ENCODE measurements around the gene PARK7.
A peak's percentile ranks its signal among the peaks of the same experiment; 100 is the strongest.

PARK7 gene

GRCh38 chr1:8025061-8025670 lies 63.7 kb downstream of the PARK7 start:
- Histone ChIP-seq H3K4me1 (ENCODE audit: control extremely low read depth in 1 of 4, control insufficient read depth in 4 of 4, insufficient read depth in 4 of 4, low read length in 3 of 4) (peaks cover 4 to 15% (median 14%) of the 10 kb centered on the region in 4 experiments), H3K36me3 (ENCODE audit: control insufficient read depth in 4 of 4, insufficient read depth in 4 of 4, low read length in 3 of 4) (no peaks in the 10 kb centered on the region), H3K9me3 (ENCODE audit: control extremely low read depth in 1 of 5, control insufficient read depth in 4 of 5, insufficient read depth in 2 of 5, low read depth in 1 of 5, low read length in 4 of 5) (no peaks in the 10 kb centered on the region), H3K27ac (ENCODE audit: insufficient read depth in 1 of 2, low read depth in 1 of 2, low read length in 2 of 2, poor library complexity in 1 of 2, severe bottlenecking in 2 of 2) (no peak overlapping the region), H3K27me3 (replicated peaks in 2 of 5; ENCODE audit: control insufficient read depth in 4 of 5, insufficient read depth in 5 of 5, low read length in 4 of 5) (peaks cover 19 to 52% (median 28%) of the 10 kb centered on the region in 5 experiments), H3K4me3 (ENCODE audit: control insufficient read depth in 1 of 7, extremely low read depth in 1 of 7, insufficient read depth in 4 of 7, low read depth in 2 of 7, low read length in 6 of 7) (peak overlapping the region in 4 of 7 experiments; percentile 40 to 62 (median 56))
- ChIA-PET CTCF (interaction anchor here (1.9 kb wide), 1 partner anchor 10 kb away, joined by 10 read pairs; no protein-coding TSS in a partner anchor), POLR2A (interaction anchor here (1.0 kb wide), 1 partner anchor 293 kb away, joined by 3 read pairs; the partner anchor contains the start of gene SLC45A1)
- WGBS (ENCODE audit: insufficient coverage) = 6% methylated on average over 16 of the region's 19 CpGs
- peak in 2 of 3 donors; percentile 31 to 33 for DNase-seq

DNA sequence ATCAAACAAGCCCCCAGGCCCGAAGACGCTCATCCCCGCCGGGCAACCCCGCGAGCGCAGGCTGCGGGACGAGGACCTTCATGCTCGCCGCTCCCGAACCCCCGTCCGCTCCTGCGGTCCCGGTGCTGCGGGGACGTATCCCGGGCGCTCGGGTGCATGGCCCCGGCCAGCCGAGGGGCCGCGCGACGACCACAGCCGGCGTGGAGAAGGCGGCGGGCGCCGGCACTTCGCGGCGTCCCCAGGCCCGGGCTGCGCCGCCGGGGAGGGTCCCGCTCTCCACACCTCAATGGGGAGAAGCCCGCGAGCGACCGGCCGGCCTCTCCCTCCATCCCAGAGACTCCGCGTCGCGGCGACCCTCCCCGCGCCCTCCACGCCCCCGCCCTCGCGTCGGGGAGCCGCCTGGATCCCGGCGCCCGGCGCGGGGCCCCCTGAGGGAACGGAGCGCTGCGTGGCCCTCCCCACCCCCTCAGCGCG lies 64.2 kb downstream of the PARK7 start:
- Histone ChIP-seq H3K27ac (ENCODE audit: insufficient read depth in 1 of 2, low read depth in 1 of 2, low read length in 2 of 2, poor library complexity in 1 of 2, severe bottlenecking in 2 of 2) (no peak overlapping the region), H3K27me3 (replicated peaks in 2 of 5; ENCODE audit: control insufficient read depth in 4 of 5, insufficient read depth in 5 of 5, low read length in 4 of 5) (peaks cover 19 to 52% (median 28%) of the 10 kb centered on the region in 5 experiments), H3K36me3 (ENCODE audit: control insufficient read depth in 4 of 4, insufficient read depth in 4 of 4, low read length in 3 of 4) (no peaks in the 10 kb centered on the region), H3K4me1 (ENCODE audit: control extremely low read depth in 1 of 4, control insufficient read depth in 4 of 4, insufficient read depth in 4 of 4, low read length in 3 of 4) (peaks cover 4 to 15% (median 14%) of the 10 kb centered on the region in 4 experiments), H3K4me3 (ENCODE audit: control insufficient read depth in 1 of 7, extremely low read depth in 1 of 7, insufficient read depth in 4 of 7, low read depth in 2 of 7, low read length in 6 of 7) (peak overlapping the region in 4 of 7 experiments; percentile 40 to 62 (median 56)), H3K9me3 (ENCODE audit: control extremely low read depth in 1 of 5, control insufficient read depth in 4 of 5, insufficient read depth in 2 of 5, low read depth in 1 of 5, low read length in 4 of 5) (no peaks in the 10 kb centered on the region)
- ChIA-PET CTCF (interaction anchor here (9.4 kb wide), 1 partner anchor 289 kb away, joined by 54 read pairs; no protein-coding TSS in a partner anchor), POLR2A (interaction anchor here (1.0 kb wide), 1 partner anchor 292 kb away, joined by 3 read pairs; the partner anchor contains the start of gene SLC45A1)
- WGBS (ENCODE audit: insufficient coverage) = 0% methylated on average over 53 of the region's 69 CpGs
- DNase-seq = no peak

DNA sequence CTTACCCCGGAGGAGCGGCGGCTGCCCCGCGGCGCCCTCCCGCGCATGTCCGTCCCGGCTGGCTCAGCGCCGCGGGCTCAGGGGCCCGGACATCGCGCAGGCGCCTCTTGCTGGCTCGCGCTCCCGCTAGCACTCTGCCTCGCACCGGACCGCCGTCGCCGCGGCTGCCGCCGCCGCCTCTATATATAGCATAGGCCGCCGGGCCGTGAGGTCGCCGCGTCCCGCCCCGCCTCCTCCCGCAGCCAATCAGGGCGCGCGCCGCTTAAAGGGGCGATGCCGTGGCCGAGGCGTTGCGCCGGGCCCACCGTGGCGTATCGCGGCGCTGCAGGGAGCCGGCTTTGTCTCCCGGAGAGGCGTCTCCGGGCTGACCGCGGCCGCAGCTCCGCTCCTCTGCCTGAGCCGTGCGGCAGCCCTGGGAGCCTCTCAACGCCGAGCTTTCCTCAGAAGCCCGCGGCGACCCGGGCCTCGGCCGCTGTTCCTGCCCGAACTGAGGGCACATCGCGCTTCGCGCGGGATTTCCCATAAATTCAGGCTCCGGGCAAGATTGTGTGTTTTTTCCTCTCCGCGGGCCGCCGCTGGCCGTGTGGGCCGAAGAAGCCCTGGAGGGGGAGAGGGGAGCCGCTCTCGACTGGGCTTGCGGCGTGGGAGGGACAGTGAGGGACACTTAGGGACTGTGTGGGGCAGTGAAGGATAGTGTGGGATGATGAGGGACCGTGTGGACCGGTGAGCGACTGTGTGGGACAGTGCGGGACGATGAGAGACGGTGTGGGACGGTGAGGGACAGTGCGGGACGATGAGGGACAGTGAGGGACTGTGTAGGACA lies 64.9 kb downstream of the PARK7 start, which contains the start of gene ERRFI1:
ERRFI1 (minus strand) TSS at position 157 of the 823 bp plus-strand sequence. CDS start 10,690 bp downstream, outside the sequence.
- DNase-seq = peak; percentile 86 to 92 (median 90)
- peaks cover 4 to 15% (median 14%) of the 10 kb centered on the region in 4 experiments for H3K4me1 ChIP-seq (ENCODE audit: control extremely low read depth in 1 of 4, control insufficient read depth in 4 of 4, insufficient read depth in 4 of 4, low read length in 3 of 4)
- H3K9me3 ChIP-seq (ENCODE audit: control extremely low read depth in 1 of 5, control insufficient read depth in 4 of 5, insufficient read depth in 2 of 5, low read depth in 1 of 5, low read length in 4 of 5) = no peaks in the 10 kb centered on the region
- CTCF ChIA-PET = interaction anchor here (9.4 kb wide), 1 partner anchor 289 kb away, joined by 54 read pairs; no protein-coding TSS in a partner anchor
- H3K27ac ChIP-seq (ENCODE audit: insufficient read depth in 1 of 2, low read depth in 1 of 2, low read length in 2 of 2, poor library complexity in 1 of 2, severe bottlenecking in 2 of 2) = no peak within 1 kb of the TSS
- peaks cover 19 to 52% (median 28%) of the 10 kb centered on the region in 5 experiments for H3K27me3 ChIP-seq (replicated peaks in 2 of 5; ENCODE audit: control insufficient read depth in 4 of 5, insufficient read depth in 5 of 5, low read length in 4 of 5)
- H3K4me3 ChIP-seq (ENCODE audit: control insufficient read depth in 1 of 7, extremely low read depth in 1 of 7, insufficient read depth in 4 of 7, low read depth in 2 of 7, low read length in 6 of 7) = peak within 1 kb of the TSS in 4 of 7 experiments; percentile 40 to 62 (median 56)
- no peaks in the 10 kb centered on the region for H3K36me3 ChIP-seq (ENCODE audit: control insufficient read depth in 4 of 4, insufficient read depth in 4 of 4, low read length in 3 of 4)
- 4% methylated on average over 89 of the region's 98 CpGs for WGBS (ENCODE audit: insufficient coverage)
- POLR2A ChIA-PET = no interaction called here

DNA sequence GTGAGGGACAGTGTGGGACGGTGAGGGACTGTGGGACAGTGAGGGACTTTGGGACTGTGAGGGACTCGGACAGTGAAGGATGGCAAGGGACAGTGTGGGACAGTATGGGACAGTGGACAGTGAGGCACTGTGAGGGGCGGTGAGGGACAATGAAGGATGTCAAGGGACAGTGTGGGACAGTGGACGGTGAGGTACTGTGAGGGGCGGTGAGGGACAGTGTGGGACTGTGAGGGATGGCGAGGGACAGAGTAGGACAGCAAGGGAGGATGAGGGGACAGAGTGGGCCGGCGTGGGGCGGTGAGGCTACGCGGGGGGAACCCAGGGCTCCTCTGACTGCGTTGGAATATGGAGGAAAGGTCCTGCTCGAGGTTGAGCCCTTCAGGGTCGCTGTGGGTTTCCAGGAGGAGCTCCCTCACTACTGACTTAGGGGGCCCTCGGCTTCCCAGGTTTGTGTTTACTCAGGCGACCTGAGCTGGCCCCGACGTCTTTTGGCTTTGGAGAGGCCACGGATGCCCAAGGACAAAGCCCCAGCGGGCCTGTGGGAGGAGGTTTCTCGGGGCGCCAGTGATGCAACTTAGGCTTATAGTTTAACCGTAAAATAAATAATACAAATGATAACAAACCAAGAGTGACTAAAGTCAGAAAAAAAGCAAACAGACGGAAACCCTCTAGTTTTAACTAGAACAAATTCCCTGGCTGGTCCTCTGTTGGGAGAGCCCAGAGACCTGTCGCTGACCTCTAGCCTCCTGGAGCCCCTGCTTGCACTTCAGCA lies 65.7 kb downstream of the PARK7 start:
- Histone ChIP-seq H3K9me3 (ENCODE audit: control extremely low read depth in 1 of 5, control insufficient read depth in 4 of 5, insufficient read depth in 2 of 5, low read depth in 1 of 5, low read length in 4 of 5) (no peaks in the 10 kb centered on the region), H3K36me3 (ENCODE audit: control insufficient read depth in 4 of 4, insufficient read depth in 4 of 4, low read length in 3 of 4) (no peaks in the 10 kb centered on the region), H3K27me3 (replicated peaks in 2 of 5; ENCODE audit: control insufficient read depth in 4 of 5, insufficient read depth in 5 of 5, low read length in 4 of 5) (peaks cover 18 to 49% (median 25%) of the 10 kb centered on the region in 5 experiments), H3K4me3 (ENCODE audit: control insufficient read depth in 1 of 7, extremely low read depth in 1 of 7, insufficient read depth in 4 of 7, low read depth in 2 of 7, low read length in 6 of 7) (no peak overlapping the region), H3K27ac (ENCODE audit: insufficient read depth in 1 of 2, low read depth in 1 of 2, low read length in 2 of 2, poor library complexity in 1 of 2, severe bottlenecking in 2 of 2) (no peak overlapping the region), H3K4me1 (ENCODE audit: control extremely low read depth in 1 of 4, control insufficient read depth in 4 of 4, insufficient read depth in 4 of 4, low read length in 3 of 4) (peaks cover 4 to 15% (median 14%) of the 10 kb centered on the region in 4 experiments)
- POLR2A ChIA-PET = no interaction called here
- CTCF ChIA-PET = interaction anchor here (1.5 to 9.4 kb wide), 2 partner anchors 288 to 323 kb away, joined by 6 to 54 read pairs; no protein-coding TSS in a partner anchor
- 86% methylated on average over 20 of the region's 25 CpGs for WGBS (ENCODE audit: insufficient coverage)
- DNase-seq = no peak

DNA sequence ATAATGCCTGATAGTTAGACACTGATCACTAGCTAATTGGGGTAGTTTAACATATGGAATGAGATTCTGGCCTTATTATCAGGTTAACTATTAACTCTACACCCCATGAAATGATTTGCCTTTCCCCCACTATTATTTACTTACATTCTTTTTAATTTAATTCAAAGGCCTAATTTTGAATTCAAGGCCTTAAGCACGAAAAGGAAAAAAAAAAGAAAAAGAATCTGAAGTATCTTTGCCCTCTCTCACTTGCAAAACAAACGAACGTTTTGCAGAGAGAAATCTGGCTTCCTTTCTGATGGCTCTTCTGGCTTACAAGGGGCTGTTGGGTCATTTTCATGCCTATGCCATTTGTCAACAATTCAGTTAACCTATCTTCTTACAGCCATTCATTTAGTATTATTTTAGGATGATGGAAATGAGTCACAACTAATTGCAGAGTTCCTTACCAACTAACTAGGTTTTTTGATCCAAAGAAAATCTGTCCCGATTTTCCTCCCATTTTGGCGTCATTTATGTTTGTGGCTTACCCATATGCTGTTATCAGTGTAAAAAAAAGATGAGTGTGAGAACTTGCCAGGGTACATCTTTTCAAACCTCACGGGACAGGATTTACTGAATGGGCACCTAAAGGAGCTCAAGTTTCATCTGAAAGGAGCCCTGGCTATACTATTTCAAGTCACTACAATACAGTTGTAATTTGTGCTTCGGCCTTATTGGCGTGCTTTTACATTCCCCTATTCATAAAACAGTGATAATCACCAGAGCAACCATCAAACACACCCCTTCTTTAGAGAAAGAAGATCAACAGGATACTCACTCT lies 66.4 kb downstream of the PARK7 start:
- Histone ChIP-seq H3K9me3 (ENCODE audit: control extremely low read depth in 1 of 5, control insufficient read depth in 4 of 5, insufficient read depth in 2 of 5, low read depth in 1 of 5, low read length in 4 of 5) (no peaks in the 10 kb centered on the region), H3K27ac (ENCODE audit: insufficient read depth in 1 of 2, low read depth in 1 of 2, low read length in 2 of 2, poor library complexity in 1 of 2, severe bottlenecking in 2 of 2) (no peak overlapping the region), H3K4me1 (ENCODE audit: control extremely low read depth in 1 of 4, control insufficient read depth in 4 of 4, insufficient read depth in 4 of 4, low read length in 3 of 4) (peaks cover 4 to 15% (median 14%) of the 10 kb centered on the region in 4 experiments), H3K4me3 (ENCODE audit: control insufficient read depth in 1 of 7, extremely low read depth in 1 of 7, insufficient read depth in 4 of 7, low read depth in 2 of 7, low read length in 6 of 7) (no peak overlapping the region), H3K36me3 (ENCODE audit: control insufficient read depth in 4 of 4, insufficient read depth in 4 of 4, low read length in 3 of 4) (no peaks in the 10 kb centered on the region), H3K27me3 (replicated peaks in 2 of 5; ENCODE audit: control insufficient read depth in 4 of 5, insufficient read depth in 5 of 5, low read length in 4 of 5) (peaks cover 16 to 44% (median 25%) of the 10 kb centered on the region in 5 experiments)
- ChIA-PET POLR2A (no interaction called here), CTCF (interaction anchor here (1.5 to 9.4 kb wide), 3 partner anchors 287 to 325 kb away, joined by 6 to 54 read pairs (median 6); no protein-coding TSS in a partner anchor)
- no peak for DNase-seq
- WGBS (ENCODE audit: insufficient coverage) = 97% methylated on average over 5 of the region's 8 CpGs

DNA sequence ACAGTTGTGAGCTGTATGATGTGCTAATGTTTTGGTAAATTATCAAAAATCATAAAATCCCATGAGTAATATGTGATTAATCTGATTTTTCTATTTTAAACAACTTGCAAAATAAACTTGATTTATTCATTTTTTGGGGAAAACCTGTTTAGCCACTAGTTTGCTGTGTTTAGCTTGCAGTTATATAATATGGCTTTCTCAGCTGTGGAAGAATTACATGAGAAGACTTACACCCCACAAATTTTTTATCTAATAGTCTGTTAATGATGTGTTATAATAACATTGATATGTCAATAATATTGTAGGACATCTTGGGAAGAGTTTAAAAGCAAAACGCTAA lies 67.0 kb downstream of the PARK7 start:
- POLR2A ChIA-PET = no interaction called here
- H3K9me3 ChIP-seq (ENCODE audit: control extremely low read depth in 1 of 5, control insufficient read depth in 4 of 5, insufficient read depth in 2 of 5, low read depth in 1 of 5, low read length in 4 of 5) = no peaks in the 10 kb centered on the region
- no peak for DNase-seq
- peaks cover 16 to 39% (median 22%) of the 10 kb centered on the region in 5 experiments for H3K27me3 ChIP-seq (replicated peaks in 2 of 5; ENCODE audit: control insufficient read depth in 4 of 5, insufficient read depth in 5 of 5, low read length in 4 of 5)
- no peaks in the 10 kb centered on the region for H3K36me3 ChIP-seq (ENCODE audit: control insufficient read depth in 4 of 4, insufficient read depth in 4 of 4, low read length in 3 of 4)
- no peak overlapping the region for H3K27ac ChIP-seq (ENCODE audit: insufficient read depth in 1 of 2, low read depth in 1 of 2, low read length in 2 of 2, poor library complexity in 1 of 2, severe bottlenecking in 2 of 2)
- H3K4me3 ChIP-seq (ENCODE audit: control insufficient read depth in 1 of 7, extremely low read depth in 1 of 7, insufficient read depth in 4 of 7, low read depth in 2 of 7, low read length in 6 of 7) = no peak overlapping the region
- whole genome bisulfite sequencing (ENCODE audit: insufficient coverage) = no CpG with 5 or more reads among the region's 1 CpG
- CTCF ChIA-PET = interaction anchor here (1.5 to 9.4 kb wide), 3 partner anchors 287 to 324 kb away, joined by 6 to 54 read pairs (median 6); no protein-coding TSS in a partner anchor
- H3K4me1 ChIP-seq (ENCODE audit: control extremely low read depth in 1 of 4, control insufficient read depth in 4 of 4, insufficient read depth in 4 of 4, low read length in 3 of 4) = peaks cover 4 to 15% (median 14%) of the 10 kb centered on the region in 4 experiments
